Measurements from ENCODE around the gene TGFB1I1. TPM values are rescaled to one million over a fixed set of nuclear protein-coding genes. Genes with fewer than 3 reads are reported as not detected.

The TGFB1I1 gene
- total RNA-seq, 3 donors from 2014 or later = 17.4 to 31.8 (median 30.1) TPM

DNA sequence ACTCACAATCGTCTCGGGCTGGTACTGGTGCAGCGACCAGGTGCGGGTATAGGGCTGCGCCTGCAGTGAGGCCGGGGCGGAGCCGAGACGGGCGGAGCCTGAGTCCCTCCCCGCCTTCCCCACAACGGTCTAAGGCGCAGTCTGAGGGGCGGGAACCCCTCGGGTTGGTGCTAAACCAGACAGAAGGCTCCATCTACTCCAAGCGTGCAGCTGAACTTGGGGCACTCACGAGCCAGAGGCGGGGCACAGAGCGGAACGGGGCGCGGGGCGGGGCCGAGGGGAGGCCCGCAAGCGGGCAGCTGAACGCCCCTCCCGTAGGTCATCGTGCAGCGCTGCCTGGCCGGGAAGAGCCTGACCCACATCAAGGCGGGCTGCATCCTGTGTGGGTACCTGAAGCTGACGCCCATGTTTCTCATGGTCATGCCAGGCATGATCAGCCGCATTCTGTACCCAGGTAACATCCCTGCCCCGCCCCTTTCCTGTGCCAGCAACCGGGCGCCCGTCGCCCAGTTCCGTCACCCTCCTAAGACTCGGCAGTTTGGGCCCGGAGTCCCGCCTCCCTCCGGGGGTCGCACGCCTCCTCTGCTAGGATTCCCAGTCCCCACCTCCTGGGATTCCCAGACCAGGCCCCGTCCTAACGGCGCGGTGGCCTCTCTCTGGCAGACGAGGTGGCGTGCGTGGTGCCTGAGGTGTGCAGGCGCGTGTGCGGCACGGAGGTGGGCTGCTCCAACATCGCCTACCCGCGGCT lies 15.9 kb downstream of the TGFB1I1 start:
- intact Hi-C loops (cut with DNase I; ENCODE audit: low total_unique reads) = no loop called here
- H3K27ac ChIP-seq = no peak overlapping the region
- no peak for DNase-seq (ENCODE audit: low spot score in 2 of 2)
- H3K4me1 ChIP-seq = peaks cover 4 to 5% of the 10 kb centered on the region in 2 donors
- H3K9me3 ChIP-seq = no peaks in the 10 kb centered on the region
- TF ChIP-seq POLR2AphosphoS5 (IDR thresholded peaks at IDR 0.05) = peak in 2 of 3 donors; percentile 6 to 23
- TF ChIP-seq, protein P1, sequence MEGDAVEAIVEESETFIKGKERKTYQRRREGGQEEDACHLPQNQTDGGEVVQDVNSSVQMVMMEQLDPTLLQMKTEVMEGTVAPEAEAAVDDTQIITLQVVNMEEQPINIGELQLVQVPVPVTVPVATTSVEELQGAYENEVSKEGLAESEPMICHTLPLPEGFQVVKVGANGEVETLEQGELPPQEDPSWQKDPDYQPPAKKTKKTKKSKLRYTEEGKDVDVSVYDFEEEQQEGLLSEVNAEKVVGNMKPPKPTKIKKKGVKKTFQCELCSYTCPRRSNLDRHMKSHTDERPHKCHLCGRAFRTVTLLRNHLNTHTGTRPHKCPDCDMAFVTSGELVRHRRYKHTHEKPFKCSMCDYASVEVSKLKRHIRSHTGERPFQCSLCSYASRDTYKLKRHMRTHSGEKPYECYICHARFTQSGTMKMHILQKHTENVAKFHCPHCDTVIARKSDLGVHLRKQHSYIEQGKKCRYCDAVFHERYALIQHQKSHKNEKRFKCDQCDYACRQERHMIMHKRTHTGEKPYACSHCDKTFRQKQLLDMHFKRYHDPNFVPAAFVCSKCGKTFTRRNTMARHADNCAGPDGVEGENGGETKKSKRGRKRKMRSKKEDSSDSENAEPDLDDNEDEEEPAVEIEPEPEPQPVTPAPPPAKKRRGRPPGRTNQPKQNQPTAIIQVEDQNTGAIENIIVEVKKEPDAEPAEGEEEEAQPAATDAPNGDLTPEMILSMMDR (IDR thresholded peaks at IDR 0.05) = no peak
- peak overlapping the region; percentile 38 to 76 (median 64) for H3K4me3 ChIP-seq
- peaks cover 1% of the 10 kb centered on the region for H3K36me3 ChIP-seq
- peaks cover 0 to 3% of the 10 kb centered on the region in 2 donors for H3K27me3 ChIP-seq

DNA sequence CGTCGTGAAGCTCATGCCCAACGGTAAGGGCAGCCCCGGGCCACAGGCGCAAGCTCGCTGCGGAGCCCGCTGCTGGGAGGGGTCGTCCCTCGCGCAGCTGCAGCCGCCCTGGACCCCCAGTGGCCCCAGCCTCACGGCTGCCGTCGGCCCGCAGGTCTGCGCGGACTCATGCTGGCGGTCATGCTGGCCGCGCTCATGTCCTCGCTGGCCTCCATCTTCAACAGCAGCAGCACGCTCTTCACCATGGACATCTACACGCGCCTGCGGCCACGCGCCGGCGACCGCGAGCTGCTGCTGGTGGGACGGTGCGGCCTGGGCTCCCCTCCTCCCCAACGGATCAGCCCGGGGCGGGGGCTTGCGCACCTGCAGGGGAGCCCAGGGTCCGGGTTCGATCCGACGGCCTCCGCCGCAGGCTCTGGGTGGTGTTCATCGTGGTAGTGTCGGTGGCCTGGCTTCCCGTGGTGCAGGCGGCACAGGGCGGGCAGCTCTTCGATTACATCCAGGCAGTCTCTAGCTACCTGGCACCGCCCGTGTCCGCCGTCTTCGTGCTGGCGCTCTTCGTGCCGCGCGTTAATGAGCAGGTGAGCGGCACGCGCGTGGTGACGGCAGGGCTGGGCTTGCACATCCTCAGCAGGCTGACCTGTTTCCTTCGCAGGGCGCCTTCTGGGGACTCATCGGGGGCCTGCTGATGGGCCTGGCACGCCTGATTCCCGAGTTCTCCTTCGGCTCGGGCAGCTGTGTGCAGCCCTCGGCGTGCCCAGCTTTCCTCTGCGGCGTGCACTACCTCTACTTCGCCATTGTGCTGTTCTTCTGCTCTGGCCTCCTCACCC lies 16.7 kb downstream of the TGFB1I1 start:
- Histone ChIP-seq H3K27me3 (peaks cover 0 to 3% of the 10 kb centered on the region in 2 donors), H3K27ac (no peak overlapping the region), H3K4me1 (peaks cover 4 to 5% of the 10 kb centered on the region in 2 donors), H3K9me3 (no peaks in the 10 kb centered on the region), H3K36me3 (peaks cover 2% of the 10 kb centered on the region), H3K4me3 (peak overlapping the region; percentile 38 to 76 (median 64))
- no peak for DNase-seq (ENCODE audit: low spot score in 2 of 2)
- intact Hi-C loops (cut with DNase I; ENCODE audit: low total_unique reads) = no loop called here
- TF ChIP-seq, protein P1 (IDR thresholded peaks at IDR 0.05) = no peak
- no peak for TF ChIP-seq POLR2A (IDR thresholded peaks at IDR 0.05)
- TF ChIP-seq POLR2AphosphoS5 (IDR thresholded peaks at IDR 0.05) = no peak

DNA sequence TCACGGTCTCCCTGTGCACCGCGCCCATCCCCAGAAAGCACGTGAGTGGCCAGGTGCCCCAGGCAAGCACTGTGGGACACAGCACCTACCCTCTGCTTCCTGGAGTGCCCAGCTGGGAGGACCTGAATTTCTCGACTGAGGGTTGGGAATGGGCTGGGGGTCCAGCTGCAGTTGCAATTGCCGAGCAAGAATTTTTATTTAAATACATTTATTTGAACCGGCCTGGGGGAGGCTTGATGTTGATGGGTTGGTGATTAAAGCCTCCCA lies 17.3 kb downstream of the TGFB1I1 start:
- H3K27me3 ChIP-seq = peaks cover 0 to 3% of the 10 kb centered on the region in 2 donors
- H3K4me1 ChIP-seq = peaks cover 4 to 5% of the 10 kb centered on the region in 2 donors
- peaks cover 2% of the 10 kb centered on the region for H3K36me3 ChIP-seq
- no peak for DNase-seq (ENCODE audit: low spot score in 2 of 2)
- no peak overlapping the region for H3K4me3 ChIP-seq
- no peak overlapping the region for H3K27ac ChIP-seq
- no peak for TF ChIP-seq POLR2A (IDR thresholded peaks at IDR 0.05)
- no peaks in the 10 kb centered on the region for H3K9me3 ChIP-seq
- intact Hi-C loops (cut with DNase I; ENCODE audit: low total_unique reads) = no loop called here

DNA sequence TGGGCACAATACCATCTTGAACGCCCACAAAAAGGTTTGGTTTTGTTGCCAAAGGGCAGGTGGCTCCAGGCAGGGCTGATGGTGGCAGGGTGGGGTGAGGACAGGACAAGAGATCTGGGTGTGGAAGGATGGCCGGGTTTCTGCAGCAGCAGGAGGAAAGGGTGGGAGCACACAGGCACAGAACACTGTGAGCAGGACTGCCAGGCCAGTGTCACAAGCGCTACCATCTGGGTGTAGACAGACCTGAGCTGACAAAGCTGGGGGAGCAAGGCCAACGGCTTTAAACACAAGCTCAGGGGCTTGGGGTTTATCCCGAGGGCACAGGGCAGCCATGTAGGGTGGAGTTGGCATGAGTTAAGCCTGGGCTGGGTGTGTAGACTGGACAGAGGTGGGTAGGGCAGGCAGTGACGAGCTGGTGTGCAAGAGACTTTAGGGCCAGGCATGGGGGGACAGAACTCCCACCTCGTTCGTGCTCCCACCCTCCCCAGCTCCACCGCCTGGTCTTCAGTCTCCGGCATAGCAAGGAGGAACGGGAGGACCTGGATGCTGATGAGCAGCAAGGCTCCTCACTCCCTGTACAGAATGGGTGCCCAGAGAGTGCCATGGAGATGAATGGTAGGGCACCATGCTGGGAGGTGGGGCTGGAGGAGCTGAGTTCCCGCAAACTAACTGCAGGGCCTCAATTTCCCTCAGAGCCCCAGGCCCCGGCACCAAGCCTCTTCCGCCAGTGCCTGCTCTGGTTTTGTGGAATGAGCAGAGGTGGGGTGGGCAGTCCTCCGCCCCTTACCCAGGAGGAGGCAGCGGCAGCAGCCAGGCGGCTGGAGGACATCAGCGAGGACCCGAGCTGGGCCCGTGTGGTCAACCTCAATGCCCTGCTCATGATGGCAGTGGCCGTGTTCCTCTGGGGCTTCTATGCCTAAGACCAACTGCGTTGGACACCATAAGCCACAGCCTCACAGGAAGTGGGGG lies 17.9 kb downstream of the TGFB1I1 start:
- DNase-seq (ENCODE audit: low spot score in 2 of 2) = no peak
- Histone ChIP-seq H3K4me3 (no peak overlapping the region), H3K4me1 (peaks cover 4 to 5% of the 10 kb centered on the region in 2 donors), H3K27me3 (peaks cover 0 to 3% of the 10 kb centered on the region in 2 donors), H3K27ac (no peak overlapping the region), H3K9me3 (no peaks in the 10 kb centered on the region), H3K36me3 (peaks cover 2% of the 10 kb centered on the region)
- TF ChIP-seq, protein P1 (IDR thresholded peaks at IDR 0.05) = no peak
- no peak for TF ChIP-seq POLR2AphosphoS5 (IDR thresholded peaks at IDR 0.05)
- no peak for TF ChIP-seq POLR2A (IDR thresholded peaks at IDR 0.05)
- intact Hi-C loops (cut with DNase I; ENCODE audit: low total_unique reads) = no loop called here

DNA sequence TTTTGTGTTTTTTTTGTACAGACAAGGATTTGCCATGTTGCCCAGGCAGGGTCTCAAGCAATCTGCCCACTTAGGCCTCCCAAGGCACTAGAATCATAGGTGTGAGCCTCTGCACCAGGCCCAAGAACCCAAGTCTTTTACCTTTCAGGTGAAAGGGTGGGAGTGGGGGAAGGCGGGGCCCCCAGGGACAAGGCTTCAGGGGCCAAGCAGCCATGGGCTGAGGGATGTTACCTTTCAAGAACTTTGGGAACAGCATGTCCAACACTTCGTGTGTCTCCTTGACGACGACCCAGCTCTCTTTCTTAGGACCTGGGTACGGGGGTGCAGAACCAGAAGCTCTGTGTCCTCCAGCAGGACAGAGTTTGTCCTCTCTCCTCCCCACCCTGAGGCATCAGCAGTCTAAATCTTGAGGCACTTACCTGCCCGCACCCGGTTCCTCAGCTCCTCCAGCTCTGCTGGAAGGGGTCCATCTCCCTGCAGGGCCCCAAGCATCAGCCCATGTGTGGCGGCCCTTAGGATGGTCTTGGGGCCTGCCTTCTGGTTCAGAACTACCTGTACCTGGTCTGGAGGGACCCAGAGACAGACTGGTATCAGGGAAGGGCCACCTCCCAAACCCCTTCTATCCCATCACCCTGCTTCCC lies 19.9 kb downstream of the TGFB1I1 start:
- peaks cover 4 to 5% of the 10 kb centered on the region in 2 donors for H3K4me1 ChIP-seq
- H3K4me3 ChIP-seq = no peak overlapping the region
- H3K27ac ChIP-seq = no peak overlapping the region
- intact Hi-C loops (cut with DNase I; ENCODE audit: low total_unique reads) = no loop called here
- no peaks in the 10 kb centered on the region for H3K27me3 ChIP-seq
- H3K9me3 ChIP-seq = no peaks in the 10 kb centered on the region
- peaks cover 2% of the 10 kb centered on the region for H3K36me3 ChIP-seq
- TF ChIP-seq POLR2A (IDR thresholded peaks at IDR 0.05) (no peak), POLR2AphosphoS5 (IDR thresholded peaks at IDR 0.05) (no peak)
- TF ChIP-seq, protein P1 (IDR thresholded peaks at IDR 0.05) = no peak
- DNase-seq (ENCODE audit: low spot score in 2 of 2) = no peak

All from breast epithelium (tissue), 4 donors.